ENCODE data around the gene NCOA1.

DNA sequence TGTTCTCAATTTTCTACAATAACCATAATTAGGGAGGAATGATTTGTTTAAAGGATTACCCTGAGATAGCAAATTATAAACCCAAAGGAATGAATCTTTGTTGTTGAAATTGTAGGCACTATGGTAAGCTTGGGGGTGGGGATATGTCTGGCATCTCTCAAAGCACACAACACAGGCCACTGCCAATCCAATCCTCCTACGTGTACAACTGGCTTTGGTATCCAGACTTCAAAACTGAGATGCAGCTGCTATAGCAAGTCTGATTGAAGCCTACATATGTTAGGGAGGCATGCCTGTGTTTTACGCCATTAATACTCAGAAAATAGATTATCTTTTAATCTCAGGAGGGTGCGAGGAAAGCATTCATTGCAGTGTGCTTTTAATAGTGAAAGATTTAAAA, 5.9 kb upstream of the NCOA1 start:
- TF ChIP-seq ATF3 (IDR thresholded peaks at IDR 0.05): no peak
- TF ChIP-seq ZBTB33 (IDR thresholded peaks at IDR 0.05): no peak
- TF ChIP-seq EGR1 (IDR thresholded peaks at IDR 0.05; ENCODE audit: low read depth in 2 of 2): no peak
- no peak for TF ChIP-seq CTCF (IDR thresholded peaks at IDR 0.05; ENCODE audit: low read depth, low read length, missing input control)
- no peak for TF ChIP-seq FOXA2 (IDR thresholded peaks at IDR 0.05)
- TF ChIP-seq JUND (IDR thresholded peaks at IDR 0.05): no peak
- no peak for TF ChIP-seq RAD21 (IDR thresholded peaks at IDR 0.05)
- TF ChIP-seq MAX (IDR thresholded peaks at IDR 0.05): no peak
- TF ChIP-seq REST (IDR thresholded peaks at IDR 0.05): no peak
- no peak for TF ChIP-seq NR2F2 (IDR thresholded peaks at IDR 0.05)

Data from liver (tissue), 3 donors.